Measurements from ENCODE around the gene TNRC18. TPM values are rescaled to one million over a fixed set of nuclear protein-coding genes. Genes with fewer than 3 reads are reported as not detected.
"Not testable (repeated sequence)": the region's sequence is repeated elsewhere in the genome, so short reads cannot be mapped to it uniquely, and the experiment has no call there.

Gene TNRC18
- polyA plus RNA-seq, 1 of the 3 experiments (the other 2 are of a cell fraction): 34.4 TPM

- TF ChIP-seq REST (IDR thresholded peaks at IDR 0.05; ENCODE audit: low read depth, low read length) (no peak), RFX5 (IDR thresholded peaks at IDR 0.05; ENCODE audit: low read length) (no peak), IRF3 (IDR thresholded peaks at IDR 0.05; ENCODE audit: low read depth, low read length) (no peak), FOXM1 (IDR thresholded peaks at IDR 0.05; ENCODE audit: low read depth) (no peak), GABPA (IDR thresholded peaks at IDR 0.05; ENCODE audit: low read depth) (no peak), GATA2 (CRISPR knock-in tag; IDR thresholded peaks at IDR 0.05) (no peak)
These were observed 102.7 kb downstream of the TNRC18 start (continued) for GRCh38 chr7:5320802-5321396.

DNA sequence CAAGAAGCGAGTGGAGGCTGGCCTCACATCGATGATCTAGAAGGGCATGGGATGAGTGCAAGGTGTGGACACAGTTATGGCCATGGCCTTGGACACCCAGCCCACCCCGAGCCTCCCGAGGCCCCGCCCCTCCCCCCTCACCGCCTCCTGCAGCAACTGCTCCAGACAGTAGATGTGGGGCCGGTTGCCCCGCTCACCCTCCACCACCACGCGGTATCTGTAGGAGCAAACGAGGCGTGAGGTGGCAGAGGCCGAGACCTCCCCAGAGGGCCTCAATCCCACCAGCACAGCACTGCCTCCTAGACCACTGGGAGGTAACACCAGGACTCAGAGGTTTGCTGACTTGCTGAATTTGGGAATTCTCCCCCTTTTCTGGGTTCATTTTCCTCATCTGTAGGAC is 103.2 kb downstream of the TNRC18 start:
- H3K9ac ChIP-seq: no peak overlapping the region
- WGBS (ENCODE audit: low lambda C conversion rate): 97% methylated on average over 13 of the region's 13 CpGs
- no peak overlapping the region for H3K4me3 ChIP-seq (ENCODE audit: low read depth in 2 of 2, low read length in 1 of 2)
- no peaks in the 10 kb centered on the region for H3K27me3 ChIP-seq (ENCODE audit: insufficient read depth)
- ChIA-PET POLR2A (no interaction called here), CTCF (interaction anchor here (0.7 kb wide), 1 partner anchor 35 kb away, joined by 3 read pairs; no protein-coding TSS in a partner anchor)
- no peak overlapping the region for H3K4me2 ChIP-seq
- DNase-seq: no peak
- peaks cover 43 to 66% of the 10 kb centered on the region in 2 experiments for H3K36me3 ChIP-seq (replicated peaks in 1 of 2; ENCODE audit: control insufficient read depth in 1 of 2, insufficient read depth in 2 of 2, low read length in 1 of 2)
- no peak overlapping the region for H3K27ac ChIP-seq (ENCODE audit: low read depth in 2 of 2, low read length in 1 of 2)
- H4K20me1 ChIP-seq (ENCODE audit: insufficient read depth): no peaks in the 10 kb centered on the region
- H2AFZ ChIP-seq (ENCODE audit: low read depth): no peak overlapping the region
- peaks cover 7% of the 10 kb centered on the region for H3F3A ChIP-seq (replicated peaks; ENCODE audit: insufficient read depth)
- H3K79me2 ChIP-seq (ENCODE audit: insufficient read depth): peaks cover 9% of the 10 kb centered on the region; the same call in 1 of the 2 replicates
- TF ChIP-seq MEF2A (IDR thresholded peaks at IDR 0.05; ENCODE audit: borderline replicate concordance, low read depth): no peak
- TF ChIP-seq POLR2AphosphoS5 (IDR thresholded peaks at IDR 0.05; ENCODE audit: low read depth, low read length): no peak
- no peak for TF ChIP-seq RCOR1 (IDR thresholded peaks at IDR 0.05; ENCODE audit: low read length)
- TF ChIP-seq USF1 (IDR thresholded peaks at IDR 0.05; ENCODE audit: borderline replicate concordance, low read depth): no peak
- TF ChIP-seq, protein P1, sequence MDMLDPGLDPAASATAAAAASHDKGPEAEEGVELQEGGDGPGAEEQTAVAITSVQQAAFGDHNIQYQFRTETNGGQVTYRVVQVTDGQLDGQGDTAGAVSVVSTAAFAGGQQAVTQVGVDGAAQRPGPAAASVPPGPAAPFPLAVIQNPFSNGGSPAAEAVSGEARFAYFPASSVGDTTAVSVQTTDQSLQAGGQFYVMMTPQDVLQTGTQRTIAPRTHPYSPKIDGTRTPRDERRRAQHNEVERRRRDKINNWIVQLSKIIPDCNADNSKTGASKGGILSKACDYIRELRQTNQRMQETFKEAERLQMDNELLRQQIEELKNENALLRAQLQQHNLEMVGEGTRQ (IDR thresholded peaks at IDR 0.05; ENCODE audit: borderline replicate concordance, low read depth, low read length): no peak
- TF ChIP-seq, protein P2, sequence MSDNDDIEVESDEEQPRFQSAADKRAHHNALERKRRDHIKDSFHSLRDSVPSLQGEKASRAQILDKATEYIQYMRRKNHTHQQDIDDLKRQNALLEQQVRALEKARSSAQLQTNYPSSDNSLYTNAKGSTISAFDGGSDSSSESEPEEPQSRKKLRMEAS (IDR thresholded peaks at IDR 0.05; ENCODE audit: low read depth): no peak
- TF ChIP-seq GABPA (IDR thresholded peaks at IDR 0.05; ENCODE audit: low read depth): no peak
- TF ChIP-seq SMC3 (IDR thresholded peaks at IDR 0.05; ENCODE audit: low read depth, low read length): no peak
- no peak for TF ChIP-seq ELF1 (IDR thresholded peaks at IDR 0.05)
- TF ChIP-seq TAF1 (IDR thresholded peaks at IDR 0.05; ENCODE audit: borderline replicate concordance, low read depth, low read length): no peak
- no peak for TF ChIP-seq MXI1 (IDR thresholded peaks at IDR 0.05; ENCODE audit: low read depth, low read length)
- TF ChIP-seq TEAD4 (IDR thresholded peaks at IDR 0.05; ENCODE audit: borderline replicate concordance, insufficient read depth): no peak
- TF ChIP-seq JUND (IDR thresholded peaks at IDR 0.05): no peak
- no peaks in the 10 kb centered on the region for H3K9me2 ChIP-seq
- H3K4me1 ChIP-seq (ENCODE audit: control insufficient read depth in 1 of 2, insufficient read depth in 2 of 2, low read depth in 1 of 2, low read length in 1 of 2): no peaks in the 10 kb centered on the region
- peaks cover 8% of the 10 kb centered on the region for H3K9me3 ChIP-seq

- peaks cover 40 to 73% of the 10 kb centered on the region in 2 experiments for H3K36me3 ChIP-seq (replicated peaks in 1 of 2; ENCODE audit: control insufficient read depth in 1 of 2, insufficient read depth in 2 of 2, low read length in 1 of 2)
- not testable (repeated sequence) for H3K27me3 ChIP-seq (ENCODE audit: insufficient read depth); H3K4me2 ChIP-seq; H3F3A ChIP-seq (replicated peaks; ENCODE audit: insufficient read depth); H3K4me1 ChIP-seq (ENCODE audit: control insufficient read depth in 1 of 2, insufficient read depth in 2 of 2, low read depth in 1 of 2, low read length in 1 of 2); H4K20me1 ChIP-seq (ENCODE audit: insufficient read depth); H3K4me3 ChIP-seq (ENCODE audit: low read depth in 2 of 2, low read length in 1 of 2); DNase-seq; H2AFZ ChIP-seq (ENCODE audit: low read depth); H3K9ac ChIP-seq; H3K79me2 ChIP-seq (ENCODE audit: insufficient read depth); H3K9me2 ChIP-seq; H3K9me3 ChIP-seq; H3K27ac ChIP-seq (ENCODE audit: low read depth in 2 of 2, low read length in 1 of 2)
- ChIA-PET CTCF (interaction anchor here (1.0 to 2.2 kb wide), 3 partner anchors 78 to 147 kb away, joined by 3 to 7 read pairs (median 5); no protein-coding TSS in a partner anchor), POLR2A (interaction anchor here (0.6 kb wide), 1 partner anchor 13 kb away, joined by 3 read pairs; no protein-coding TSS in a partner anchor)
- WGBS (ENCODE audit: low lambda C conversion rate): 96% methylated on average over 5 of the region's 5 CpGs
These were observed 105.0 kb downstream of the TNRC18 start for GRCh38 chr7:5318613-5319012.

Measured in SK-N-SH (cell line).